Measurements from ENCODE around the gene WDPCP. TPM values are rescaled to one million over a fixed set of nuclear protein-coding genes. Genes with fewer than 3 reads are reported as not detected.

Gene WDPCP
- total and polyA plus RNA-seq, 10 donors, result 2.1 to 20.0 (median 13.3) TPM

DNA sequence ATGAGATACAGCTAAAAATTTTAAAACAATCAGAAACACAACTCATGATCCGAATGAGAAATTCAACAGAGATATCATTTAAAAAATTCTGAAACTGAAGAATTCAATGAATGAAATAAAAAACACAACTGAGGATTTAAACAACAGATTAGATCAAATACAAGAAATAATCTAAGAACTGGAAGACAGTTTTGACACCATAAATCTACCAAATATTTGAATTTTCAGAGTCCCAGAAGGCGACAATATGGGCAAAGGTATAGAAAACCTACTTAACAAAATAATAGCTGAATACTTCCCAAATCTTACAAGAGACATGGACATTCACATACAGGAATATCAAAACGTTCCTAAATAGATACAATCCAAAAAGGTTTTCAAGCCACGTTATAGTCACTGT is 315.7 kb downstream of the WDPCP start:
- Histone ChIP-seq H3K9me3 (peaks cover 13 to 90% (median 70%) of the 10 kb centered on the region in 8 donors), H3K36me3 (no peaks in the 10 kb centered on the region), H3K4me1 (no peaks in the 10 kb centered on the region), H3K27me3 (replicated peaks in 1 of 7) (no peaks in the 10 kb centered on the region), H3K27ac (no peak overlapping the region), H3K4me3 (no peak overlapping the region)
- DNase-seq, result no peak
- TF ChIP-seq, protein P1, sequence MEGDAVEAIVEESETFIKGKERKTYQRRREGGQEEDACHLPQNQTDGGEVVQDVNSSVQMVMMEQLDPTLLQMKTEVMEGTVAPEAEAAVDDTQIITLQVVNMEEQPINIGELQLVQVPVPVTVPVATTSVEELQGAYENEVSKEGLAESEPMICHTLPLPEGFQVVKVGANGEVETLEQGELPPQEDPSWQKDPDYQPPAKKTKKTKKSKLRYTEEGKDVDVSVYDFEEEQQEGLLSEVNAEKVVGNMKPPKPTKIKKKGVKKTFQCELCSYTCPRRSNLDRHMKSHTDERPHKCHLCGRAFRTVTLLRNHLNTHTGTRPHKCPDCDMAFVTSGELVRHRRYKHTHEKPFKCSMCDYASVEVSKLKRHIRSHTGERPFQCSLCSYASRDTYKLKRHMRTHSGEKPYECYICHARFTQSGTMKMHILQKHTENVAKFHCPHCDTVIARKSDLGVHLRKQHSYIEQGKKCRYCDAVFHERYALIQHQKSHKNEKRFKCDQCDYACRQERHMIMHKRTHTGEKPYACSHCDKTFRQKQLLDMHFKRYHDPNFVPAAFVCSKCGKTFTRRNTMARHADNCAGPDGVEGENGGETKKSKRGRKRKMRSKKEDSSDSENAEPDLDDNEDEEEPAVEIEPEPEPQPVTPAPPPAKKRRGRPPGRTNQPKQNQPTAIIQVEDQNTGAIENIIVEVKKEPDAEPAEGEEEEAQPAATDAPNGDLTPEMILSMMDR (IDR thresholded peaks at IDR 0.05 in 8 of 11, conservative IDR thresholded peaks at IDR 0.05 in 3 of 11), result no peak
- TF ChIP-seq POLR2AphosphoS5 (IDR thresholded peaks at IDR 0.05), result no peak
- TF ChIP-seq POLR2A (IDR thresholded peaks at IDR 0.05), result no peak
- WGBS, 5 donors, result 83 to 97% (median 93%) methylated on average over 4 of the region's 4 CpGs
- intact Hi-C loops (cut with DNase I; ENCODE audit: low total_unique reads), result no loop called here

DNA sequence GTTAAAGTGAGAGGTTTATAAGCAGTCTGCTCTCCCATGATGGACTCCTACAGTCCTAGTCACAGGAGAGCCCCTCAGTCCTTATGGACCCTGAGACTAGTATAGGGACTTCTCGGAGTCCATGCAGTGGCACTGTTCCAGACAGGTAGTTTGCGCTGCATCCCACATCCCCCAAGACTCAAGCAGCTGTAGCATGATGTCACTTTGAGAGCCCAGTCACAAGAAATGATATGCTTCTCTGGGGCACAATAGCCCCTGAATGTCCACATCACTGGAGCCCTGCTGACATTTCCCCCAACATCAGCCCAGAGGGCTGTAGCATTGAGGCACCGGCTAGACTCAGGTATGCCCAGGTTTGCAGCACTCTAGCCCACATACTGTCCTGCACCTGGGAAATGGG is 317.6 kb downstream of the WDPCP start:
- DNase-seq, result no peak
- 86 to 100% (median 99%) methylated on average over 2 to 3 of the region's 3 CpGs for WGBS, 5 donors
- Histone ChIP-seq H3K36me3 (no peaks in the 10 kb centered on the region), H3K27me3 (replicated peaks in 1 of 7) (no peaks in the 10 kb centered on the region), H3K27ac (no peak overlapping the region), H3K4me3 (no peak overlapping the region), H3K9me3 (peaks cover 7 to 88% (median 63%) of the 10 kb centered on the region in 8 donors), H3K4me1 (no peaks in the 10 kb centered on the region)
- intact Hi-C loops (cut with DNase I; ENCODE audit: low total_unique reads), result no loop called here
- no peak for TF ChIP-seq POLR2A (IDR thresholded peaks at IDR 0.05)
- no peak for TF ChIP-seq POLR2AphosphoS5 (IDR thresholded peaks at IDR 0.05)
- TF ChIP-seq, protein P1 (IDR thresholded peaks at IDR 0.05 in 8 of 11, conservative IDR thresholded peaks at IDR 0.05 in 3 of 11), result no peak

DNA sequence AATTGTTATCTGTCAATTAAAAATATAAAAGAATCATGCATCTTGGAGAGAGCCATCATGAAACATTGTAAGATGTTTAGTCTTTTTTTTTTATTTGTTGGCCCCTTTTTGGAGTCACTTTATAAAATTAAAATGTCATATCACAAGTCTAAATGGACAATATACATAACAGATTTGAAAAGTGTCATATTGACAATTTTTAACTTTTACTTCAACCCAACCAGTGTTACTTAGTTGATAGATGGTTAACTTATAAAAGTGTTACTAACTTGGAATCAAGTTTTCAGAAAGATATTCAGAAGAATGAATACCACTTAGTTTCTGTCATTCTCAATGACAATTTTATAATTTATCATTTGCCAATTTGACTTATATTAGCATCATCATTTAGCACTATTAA is 319.3 kb downstream of the WDPCP start:
- no peak overlapping the region for H3K27ac ChIP-seq
- H3K36me3 ChIP-seq, result no peaks in the 10 kb centered on the region
- no peak for DNase-seq
- peaks cover 5 to 71% (median 45%) of the 10 kb centered on the region in 8 donors for H3K9me3 ChIP-seq
- no peak overlapping the region for H3K4me3 ChIP-seq
- TF ChIP-seq, protein P1 (IDR thresholded peaks at IDR 0.05 in 8 of 11, conservative IDR thresholded peaks at IDR 0.05 in 3 of 11), result no peak
- intact Hi-C loops (cut with DNase I; ENCODE audit: low total_unique reads), result no loop called here
- H3K27me3 ChIP-seq (replicated peaks in 1 of 7), result no peaks in the 10 kb centered on the region
- no peaks in the 10 kb centered on the region for H3K4me1 ChIP-seq

DNA sequence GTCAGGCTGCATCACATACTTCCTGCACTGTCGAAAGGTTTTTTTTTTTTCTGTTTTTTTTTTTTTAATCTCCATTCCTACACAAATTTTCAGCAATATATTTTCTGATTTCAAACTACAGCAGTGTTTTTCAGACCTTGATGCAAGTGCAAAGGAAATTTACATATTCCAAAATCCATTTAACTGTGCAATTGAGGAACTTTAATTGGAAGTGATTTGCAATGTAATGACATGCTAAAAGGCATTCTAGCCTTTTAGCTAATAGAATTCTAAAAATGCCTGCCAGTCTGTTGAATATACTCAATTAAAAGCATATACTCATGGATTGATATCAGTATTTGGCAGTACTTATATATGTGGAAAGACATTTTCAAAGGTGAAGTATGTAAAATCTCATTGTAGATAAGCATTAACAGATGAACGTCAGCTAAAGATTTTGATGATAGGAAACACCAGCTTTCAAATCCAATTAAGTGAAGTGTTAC is 327.1 kb downstream of the WDPCP start:
- H3K36me3 ChIP-seq, result no peaks in the 10 kb centered on the region
- 83 to 87% (median 86%) methylated on average over 2 of the region's 2 CpGs for WGBS, 5 donors
- intact Hi-C loops (cut with DNase I; ENCODE audit: low total_unique reads), result no loop called here

More for the DNA sequence above, 327.1 kb downstream of the WDPCP start:
- Histone ChIP-seq H3K4me3 (no peak overlapping the region), H3K4me1 (peaks cover 0 to 5% (median 0%) of the 10 kb centered on the region in 6 donors), H3K27ac (no peak overlapping the region), H3K9me3 (peaks cover 0 to 7% (median 0%) of the 10 kb centered on the region in 8 donors), H3K27me3 (replicated peaks in 1 of 7) (no peaks in the 10 kb centered on the region)
- DNase-seq, result no peak
- TF ChIP-seq POLR2A (IDR thresholded peaks at IDR 0.05) (no peak), POLR2AphosphoS5 (IDR thresholded peaks at IDR 0.05) (no peak)
- TF ChIP-seq, protein P1 (IDR thresholded peaks at IDR 0.05 in 8 of 11, conservative IDR thresholded peaks at IDR 0.05 in 3 of 11), result no peak

All from spleen (tissue), 11 donors.